CMK (cell line): ENCODE data around the gene HMGB3.
"Not testable (repeated sequence)": the region's sequence is repeated elsewhere in the genome, so short reads cannot be mapped to it uniquely, and the experiment has no call there.

Source experiments
- DNase-seq: peaks from one replicate; pipeline ENCODE4 v3.0.0-alpha.2; 2010; ENCODE audit warnings: low read depth

Gene HMGB3

DNA sequence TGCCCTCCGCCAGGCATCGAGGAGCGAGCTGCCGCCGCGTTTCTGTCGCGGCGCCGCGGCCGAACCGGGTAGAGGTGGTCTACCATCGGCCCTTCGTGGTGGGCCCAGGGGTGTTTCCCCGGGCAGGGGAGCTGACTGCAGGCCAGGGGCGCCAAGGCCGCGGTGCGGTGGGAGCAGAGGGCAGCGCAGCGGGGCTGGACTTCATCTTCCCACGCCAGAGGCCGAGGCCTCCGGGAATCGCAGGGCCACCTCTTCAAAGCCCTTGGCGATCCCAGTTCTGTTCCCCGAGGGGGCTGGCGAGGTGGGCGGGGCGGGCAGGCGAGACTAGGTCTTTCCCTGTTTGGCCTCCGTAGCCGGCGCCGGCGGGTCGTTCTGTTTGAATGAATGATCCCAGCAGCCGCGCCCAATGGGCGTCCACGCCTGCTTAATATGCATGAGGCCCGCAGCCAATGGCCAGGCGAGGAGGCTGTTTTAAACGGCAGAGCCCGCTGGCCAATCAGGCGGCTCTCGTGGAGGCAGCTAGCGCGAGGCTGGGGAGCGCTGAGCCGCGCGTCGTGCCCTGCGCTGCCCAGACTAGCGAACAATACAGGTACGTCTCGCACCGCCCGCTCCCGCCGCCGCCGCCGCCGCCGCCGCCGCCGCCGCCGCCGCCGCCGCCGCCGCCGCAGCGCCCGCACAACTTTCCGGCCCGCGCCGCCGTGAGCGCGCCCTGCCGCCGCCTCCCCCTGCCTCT, at the start of gene HMGB3:
TSS of gene HMGB3 (plus strand) at position 548 of the 733 bp plus-strand sequence. CDS start 2,265 bp downstream, outside the sequence.
- DNase-seq: peak; percentile 71

DNA sequence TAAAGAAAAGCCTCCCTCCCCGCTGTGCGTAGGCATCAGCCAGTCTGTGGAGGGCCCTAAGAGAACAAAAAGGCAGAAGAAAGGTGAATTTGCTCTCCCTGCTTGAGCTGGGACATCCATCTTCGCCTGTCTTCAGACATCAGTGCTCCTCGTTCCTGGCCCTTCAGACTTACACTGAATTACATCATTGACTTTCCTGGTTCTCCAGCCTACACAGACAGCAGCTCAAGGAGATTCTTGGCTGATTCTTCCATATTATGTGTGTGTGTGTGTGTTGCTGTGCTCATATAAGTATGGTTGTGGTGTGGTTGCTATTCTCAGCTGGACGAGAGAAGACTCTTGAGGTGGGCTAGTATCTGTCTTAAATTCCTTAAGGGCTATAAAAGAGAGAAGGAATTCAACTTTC, 49.2 kb upstream of the HMGB3 start:
- no peak for DNase-seq

DNA sequence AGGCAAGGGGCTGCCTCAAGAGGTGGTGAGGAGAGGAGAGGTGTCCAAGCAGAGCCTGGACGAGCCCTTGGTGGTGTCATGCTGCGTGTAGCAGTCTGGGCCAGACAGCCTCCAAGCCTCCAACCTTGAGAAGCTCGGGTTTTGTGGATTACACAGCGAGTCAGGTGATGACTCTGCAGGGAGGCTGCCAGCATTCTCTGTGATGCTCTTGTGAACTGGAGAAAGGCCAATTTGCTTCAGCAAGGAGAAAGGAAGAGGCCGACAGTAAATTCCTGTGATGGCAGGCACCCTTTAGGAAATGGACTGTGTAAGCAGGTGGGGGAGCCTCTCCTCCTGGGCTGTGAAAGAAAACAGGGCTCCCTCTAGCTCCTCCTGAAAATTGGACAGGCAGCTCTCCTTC, 48.7 kb upstream of the HMGB3 start:
- DNase-seq: no peak

DNA sequence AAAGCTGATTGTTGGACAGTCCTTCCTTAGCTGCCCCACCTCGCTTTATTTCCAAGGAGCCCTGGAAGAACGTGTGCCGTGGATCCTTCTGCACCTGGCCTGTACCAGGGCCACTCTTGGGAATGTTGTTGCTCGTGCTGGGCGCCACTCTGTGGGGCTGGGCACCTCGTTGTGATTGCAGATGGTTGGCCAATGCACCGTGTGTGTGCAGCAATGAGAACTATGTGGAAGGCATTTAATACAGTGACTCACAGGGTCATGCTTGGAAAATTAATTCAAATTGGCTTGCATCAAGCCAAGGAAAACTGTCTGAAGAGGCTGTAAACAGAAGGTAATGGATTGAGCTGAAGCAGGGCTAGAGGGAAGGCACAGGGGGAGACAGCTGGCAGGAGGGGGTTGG, 47.7 kb upstream of the HMGB3 start:
- DNase-seq: no peak

DNA sequence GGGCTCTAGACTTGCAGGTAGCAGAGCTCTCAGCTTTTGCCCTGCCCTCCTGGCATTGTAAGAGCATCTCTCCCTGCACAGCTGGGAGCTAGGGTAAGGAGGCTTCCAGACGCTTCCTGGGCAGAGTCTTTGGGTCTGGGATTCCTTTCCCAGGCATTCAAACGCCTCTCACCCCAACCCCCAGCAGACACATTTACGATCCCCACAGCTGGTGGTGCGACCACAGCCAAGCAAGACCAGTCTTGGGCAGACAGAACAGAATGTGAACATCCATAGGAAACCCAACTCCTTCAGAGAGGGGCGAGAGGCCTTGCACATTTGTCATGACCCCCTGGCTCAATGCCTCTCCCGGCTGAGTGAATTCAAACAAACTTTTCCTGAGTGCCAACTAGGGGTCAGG, 46.6 kb upstream of the HMGB3 start:
- DNase-seq: no peak

DNA sequence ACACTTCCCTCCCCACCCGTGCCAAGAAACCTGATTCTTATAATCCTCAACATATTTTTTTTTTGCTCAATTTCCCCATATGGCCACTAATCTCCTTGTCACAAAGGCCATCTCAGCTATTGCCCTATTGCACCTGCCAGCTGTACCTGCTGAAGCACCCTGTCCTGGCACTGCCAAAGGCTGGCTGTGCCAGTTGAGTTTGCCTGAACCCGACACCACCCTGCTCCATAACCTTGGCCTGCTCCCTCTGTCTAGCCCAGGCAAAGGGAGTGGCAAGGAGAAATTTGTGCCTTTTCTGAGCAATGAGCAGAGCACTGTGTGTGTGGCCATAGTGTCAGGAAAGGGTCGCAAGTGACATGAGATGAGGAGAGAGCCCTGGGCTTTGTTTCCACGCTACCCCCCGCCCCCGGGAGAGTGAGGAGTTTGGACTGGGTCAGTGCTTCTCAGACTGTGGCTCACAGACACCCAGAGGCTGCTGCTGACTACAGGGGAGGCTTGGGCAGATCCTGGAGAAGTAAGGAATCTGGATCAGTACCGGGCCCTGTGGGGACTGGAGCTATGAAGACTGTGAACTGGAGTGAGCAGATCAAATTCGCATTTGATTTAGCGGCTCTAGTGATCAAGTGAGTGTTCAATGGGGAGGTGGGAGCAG, 42.2 kb upstream of the HMGB3 start:
- no peak for DNase-seq

DNA sequence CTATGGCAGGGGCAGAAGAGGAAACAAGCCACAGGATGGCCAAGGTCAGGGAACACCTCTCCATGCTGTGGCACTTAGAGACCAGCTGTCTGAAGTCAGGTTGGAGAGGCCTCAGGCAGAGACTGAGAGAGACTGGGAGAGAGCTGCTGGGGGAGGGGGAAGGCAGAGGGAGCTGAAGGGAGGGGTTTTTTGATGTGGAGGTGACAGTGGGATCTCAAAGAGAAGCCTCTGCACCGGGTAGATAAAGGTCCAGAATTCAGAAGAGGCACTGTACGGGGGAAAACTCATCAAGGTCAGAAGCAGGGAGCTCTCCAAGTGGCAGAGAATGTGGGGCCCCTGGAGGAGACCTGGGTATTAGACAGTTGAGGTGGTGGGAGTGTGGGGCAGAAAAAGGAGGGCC, 41.6 kb upstream of the HMGB3 start:
- no peak for DNase-seq

DNA sequence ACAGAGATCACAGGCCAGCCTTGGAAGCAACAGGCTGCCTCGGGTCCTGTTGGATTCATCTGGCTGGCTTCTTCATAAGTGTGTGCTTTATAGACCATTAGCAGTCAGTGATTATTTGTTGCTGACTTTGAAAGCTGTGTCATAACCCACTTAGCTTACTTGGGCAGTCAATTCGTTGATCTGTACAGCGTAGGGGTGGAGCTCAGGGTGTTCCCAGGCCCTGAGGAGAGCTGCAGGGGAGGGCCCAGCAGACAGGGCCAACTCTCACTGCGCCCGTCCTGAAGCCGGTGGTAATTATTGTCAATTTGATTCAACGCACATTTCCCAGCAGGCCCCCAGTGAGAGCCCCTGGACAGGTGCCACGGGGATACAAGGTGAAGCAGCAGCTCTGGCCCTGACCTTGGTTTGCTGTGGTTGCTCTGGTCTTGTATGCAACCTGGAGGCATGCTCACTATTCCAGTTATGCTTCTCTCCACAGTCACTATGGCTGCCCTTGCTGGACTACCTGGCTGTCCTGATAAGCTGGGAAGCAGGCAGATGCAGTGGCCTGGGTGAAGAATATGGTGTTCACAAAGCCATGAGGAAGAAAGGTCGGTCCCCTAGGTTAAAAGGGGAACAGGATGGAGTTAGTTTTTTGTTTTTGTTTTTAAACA, 40.1 kb upstream of the HMGB3 start:
- no peak for DNase-seq

DNA sequence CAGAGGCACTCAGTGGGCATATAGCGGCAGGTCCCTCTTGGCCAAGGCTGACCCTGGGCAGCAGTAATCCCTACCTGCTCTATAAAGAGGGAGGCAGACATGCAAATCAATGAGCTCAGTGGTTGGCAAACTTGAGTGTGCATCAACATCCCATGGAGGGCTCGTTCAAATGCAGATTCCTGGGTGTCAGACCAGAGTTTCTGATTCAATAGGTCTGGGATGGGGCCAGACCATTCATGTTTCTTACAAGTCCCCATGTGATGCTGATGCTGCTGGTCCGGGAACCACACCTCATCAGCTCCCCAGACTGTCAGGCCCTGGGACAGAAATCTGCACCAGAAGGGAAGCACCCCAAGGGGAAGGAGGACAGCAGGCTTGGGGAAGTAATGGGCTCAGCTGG, 38.9 kb upstream of the HMGB3 start:
- DNase-seq: no peak

DNA sequence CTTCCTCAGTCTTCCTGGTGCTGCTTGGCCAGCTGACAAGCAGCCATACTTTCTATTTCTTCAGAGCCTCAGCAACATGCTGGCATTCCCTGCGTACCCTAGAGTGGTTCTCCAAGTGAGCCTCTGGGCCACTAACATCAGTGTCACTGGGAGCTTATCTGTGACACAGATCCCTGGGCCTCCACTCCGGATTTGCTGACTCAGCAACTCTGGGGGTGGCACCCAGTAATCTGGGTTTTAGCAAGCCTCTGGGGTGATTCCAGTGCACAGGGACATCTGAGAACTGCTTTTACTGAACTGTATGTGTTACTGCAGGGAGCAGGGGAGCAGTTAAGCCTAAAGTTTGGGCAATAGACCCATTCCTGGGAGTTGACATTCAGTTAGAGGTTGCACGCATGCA, 28.2 kb upstream of the HMGB3 start:
- no peak for DNase-seq

DNA sequence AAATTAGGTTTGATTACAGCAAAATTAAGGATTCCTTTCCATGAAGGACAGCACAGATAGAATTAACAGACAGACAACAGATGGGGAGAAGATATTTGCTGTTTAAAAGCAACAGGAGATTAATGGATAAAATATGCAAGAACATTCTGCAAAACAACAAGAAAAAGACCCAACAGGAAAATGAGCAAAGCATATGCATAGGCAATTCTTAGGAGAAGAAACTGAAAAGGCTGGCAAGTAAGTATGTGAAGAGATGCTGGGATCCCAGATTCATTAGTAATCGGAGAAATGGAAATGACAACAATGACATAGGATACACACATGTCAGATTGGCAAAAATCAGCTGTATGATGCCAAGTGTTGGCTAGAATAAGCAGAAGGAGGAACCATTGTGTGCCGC, 27.5 kb upstream of the HMGB3 start:
- DNase-seq: no peak

DNA sequence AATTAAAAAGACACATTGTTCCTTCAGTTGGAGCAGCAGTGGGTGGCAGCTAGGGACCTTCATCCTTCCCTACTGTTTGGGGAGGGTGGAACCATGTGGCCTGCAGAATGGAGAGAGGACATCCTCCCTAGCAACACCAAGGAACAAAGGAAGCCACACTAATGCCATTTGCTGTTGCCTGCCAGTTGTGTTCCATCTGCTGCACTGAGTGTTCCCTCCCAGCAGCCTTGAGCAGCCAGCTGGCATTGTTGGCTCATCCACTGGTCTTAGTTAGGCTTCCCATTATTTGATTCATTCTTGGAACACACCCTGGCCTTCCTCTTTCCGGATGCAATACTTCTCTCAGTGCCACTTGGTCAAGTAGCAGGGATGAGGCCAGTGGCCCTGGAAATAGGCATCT, 25.0 kb upstream of the HMGB3 start:
- no peak for DNase-seq

DNA sequence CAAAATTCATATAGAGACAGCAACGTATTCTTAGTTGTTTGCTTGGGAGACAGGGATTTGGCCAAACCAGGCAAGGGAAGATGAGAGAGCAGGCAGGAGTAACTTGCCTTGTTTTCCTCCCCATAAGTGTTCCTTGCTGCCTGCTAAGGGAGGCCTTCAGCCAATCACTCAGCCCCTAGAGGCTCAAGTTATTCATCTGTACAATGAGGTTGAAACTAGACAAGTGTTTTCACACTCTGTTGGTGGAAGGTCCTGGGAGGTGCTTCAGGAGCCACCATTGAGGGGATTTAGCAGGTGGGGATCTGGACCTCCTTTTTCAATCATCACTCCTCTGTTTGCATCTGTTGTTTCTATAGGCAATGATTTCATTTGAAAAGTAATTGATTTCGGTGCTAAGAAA, 23.6 kb upstream of the HMGB3 start:
- DNase-seq: no peak

DNA sequence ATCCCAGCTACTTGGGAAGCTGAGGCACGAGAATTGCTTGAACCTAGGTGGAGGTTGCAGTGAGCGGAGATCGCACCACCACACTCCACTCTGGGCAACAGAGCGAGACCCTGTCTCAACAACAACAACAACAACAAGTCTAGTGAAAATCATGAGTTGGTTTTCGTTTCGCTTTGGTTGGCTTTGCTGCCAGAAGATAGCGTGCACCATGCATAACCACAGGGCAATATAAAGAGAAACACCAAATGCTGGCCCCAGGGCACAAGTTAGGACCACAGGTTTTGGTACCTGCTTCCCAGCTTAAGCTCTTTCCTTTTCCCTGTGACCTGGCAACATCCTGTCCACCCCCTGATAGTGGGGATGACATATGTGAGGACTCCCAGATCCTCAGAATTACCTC, 21.5 kb upstream of the HMGB3 start:
- DNase-seq: no peak

DNA sequence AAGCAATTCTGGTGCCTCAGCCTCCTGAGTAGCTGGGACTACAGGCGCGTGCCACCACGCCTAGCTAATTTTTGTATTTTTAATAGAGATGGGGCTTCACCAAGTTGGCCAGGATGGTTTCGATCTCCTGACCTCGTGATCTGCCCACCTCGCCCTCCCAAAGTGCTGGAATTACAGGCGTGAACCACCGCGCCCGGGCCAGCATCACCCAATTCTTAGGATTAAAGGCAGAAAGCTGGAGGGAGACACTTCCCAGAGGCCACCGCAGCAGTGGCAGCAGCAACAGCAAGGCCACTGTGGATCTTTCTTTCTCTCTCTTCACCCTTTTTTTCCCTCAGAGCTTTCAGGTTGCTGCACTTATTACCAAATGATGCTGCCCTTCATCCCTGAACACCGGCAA, 18.7 kb upstream of the HMGB3 start:
- DNase-seq: not testable (repeated sequence)

DNA sequence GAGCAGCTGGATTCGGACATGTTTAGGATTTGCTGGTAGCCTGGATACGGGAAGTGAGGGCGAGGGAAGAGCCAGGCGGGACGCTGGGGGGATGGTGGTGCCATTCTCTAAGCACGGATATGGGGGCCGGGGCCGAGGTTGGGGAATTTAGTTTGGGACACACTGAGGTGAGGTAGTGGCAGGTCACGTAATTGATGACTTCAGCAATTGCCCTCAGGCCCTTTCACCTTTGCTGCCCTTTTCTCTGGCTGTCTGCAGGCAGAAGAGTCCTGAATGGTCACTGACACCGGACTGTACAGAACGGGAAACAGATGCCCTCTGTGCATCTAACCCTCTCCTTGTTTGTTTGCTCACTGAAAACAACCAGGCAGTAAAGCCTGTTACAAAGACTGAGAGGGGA, 16.9 kb upstream of the HMGB3 start:
- DNase-seq: no peak

DNA sequence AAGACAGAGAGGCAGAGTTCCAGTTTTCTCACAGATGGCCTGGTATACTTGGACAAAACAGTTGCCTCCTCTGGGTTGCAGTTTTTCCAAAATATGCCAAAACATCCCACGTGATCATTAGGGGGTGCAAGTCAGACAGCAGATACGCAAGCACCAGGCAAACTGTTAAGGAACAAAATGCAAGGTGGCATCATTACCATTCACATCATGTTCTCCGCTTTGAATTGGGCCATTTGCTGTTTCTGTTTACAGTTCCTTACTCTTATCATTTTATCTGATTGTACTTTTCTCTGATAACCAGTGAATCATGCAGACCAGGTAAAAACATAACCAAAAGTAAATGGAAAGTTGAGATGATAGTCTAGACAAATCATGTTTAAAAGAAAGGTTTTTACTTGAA, 16.4 kb upstream of the HMGB3 start:
- no peak for DNase-seq

DNA sequence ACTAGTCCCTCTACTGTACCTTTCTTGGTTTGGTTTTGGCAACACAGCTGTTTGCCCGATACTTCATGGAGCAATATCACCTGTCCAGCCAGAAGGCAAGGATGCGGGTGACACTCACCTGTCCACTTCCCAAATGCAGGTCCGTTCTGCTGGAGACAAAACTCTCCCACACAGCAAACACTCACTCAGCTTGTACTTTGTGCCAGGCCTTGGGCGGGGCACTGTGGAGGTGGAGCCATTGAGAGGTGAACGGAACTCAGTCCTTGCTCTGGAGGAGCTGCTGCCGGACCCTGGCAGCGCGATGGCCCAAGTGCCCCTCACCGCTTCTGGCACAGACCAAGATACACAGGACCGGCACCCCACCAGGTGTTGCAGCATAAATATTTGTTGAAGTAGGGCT, 15.3 kb upstream of the HMGB3 start:
- no peak for DNase-seq

DNA sequence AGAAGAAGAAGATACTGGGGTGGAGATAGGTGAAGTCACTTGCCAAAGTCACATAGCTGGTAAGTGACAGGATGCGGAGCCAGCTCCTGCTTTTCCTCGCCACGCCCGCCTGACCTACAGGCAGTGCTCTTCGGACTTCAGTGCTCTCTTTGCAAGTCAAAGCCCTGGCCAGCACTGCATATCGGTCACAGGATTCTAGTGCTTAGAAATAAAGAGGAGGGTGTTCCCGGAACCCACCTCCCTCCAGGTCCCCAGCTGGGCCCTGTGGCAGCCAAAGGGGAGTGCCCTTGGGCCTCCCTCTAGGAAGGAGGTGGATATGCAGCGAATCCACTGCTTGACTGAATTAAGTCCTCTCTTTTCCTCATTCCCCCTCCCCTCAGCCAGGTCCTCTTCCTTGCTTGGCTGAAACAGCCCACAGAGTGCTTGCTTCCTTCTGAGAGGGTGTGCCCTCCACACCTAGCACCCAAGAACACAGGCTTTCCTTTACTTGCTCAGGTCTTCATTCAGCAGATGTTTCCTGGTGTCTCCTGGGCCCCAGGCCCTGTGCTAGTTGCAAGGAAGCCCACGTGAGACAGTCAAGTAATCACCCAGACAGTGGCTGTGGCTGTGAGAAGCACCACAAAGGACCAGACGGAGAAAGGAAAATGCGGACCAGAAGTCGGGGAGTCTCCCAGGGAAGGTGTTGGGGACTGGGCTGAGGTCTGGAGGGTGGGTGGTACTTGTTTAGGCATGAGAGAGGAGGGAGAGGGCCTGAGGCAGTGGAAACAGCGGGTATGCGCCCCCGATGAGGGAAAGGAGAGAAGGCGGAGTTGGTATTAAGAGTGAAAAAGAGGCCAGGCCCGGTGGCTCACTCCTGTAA, 14.0 kb upstream of the HMGB3 start:
- DNase-seq: no peak

DNA sequence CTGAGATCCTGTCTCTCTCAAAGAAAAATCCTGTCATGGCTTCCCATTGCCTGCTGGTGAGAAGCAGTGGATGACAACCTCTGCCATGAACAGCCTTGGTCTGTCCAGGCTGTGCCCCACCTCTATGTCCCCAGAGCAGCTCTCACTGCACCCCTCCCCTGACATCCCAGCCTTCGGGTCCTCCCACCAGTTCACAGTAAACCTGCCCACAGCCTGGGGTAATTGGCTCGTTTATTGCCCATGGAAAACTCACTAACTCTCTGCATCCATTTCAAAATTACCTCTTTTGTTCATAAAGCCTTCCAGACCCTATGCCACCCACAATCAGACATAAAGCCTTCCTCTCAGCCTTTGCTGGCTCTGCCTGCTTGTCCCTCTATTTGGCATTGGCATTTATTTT, 10.7 kb upstream of the HMGB3 start:
- DNase-seq: no peak

DNA sequence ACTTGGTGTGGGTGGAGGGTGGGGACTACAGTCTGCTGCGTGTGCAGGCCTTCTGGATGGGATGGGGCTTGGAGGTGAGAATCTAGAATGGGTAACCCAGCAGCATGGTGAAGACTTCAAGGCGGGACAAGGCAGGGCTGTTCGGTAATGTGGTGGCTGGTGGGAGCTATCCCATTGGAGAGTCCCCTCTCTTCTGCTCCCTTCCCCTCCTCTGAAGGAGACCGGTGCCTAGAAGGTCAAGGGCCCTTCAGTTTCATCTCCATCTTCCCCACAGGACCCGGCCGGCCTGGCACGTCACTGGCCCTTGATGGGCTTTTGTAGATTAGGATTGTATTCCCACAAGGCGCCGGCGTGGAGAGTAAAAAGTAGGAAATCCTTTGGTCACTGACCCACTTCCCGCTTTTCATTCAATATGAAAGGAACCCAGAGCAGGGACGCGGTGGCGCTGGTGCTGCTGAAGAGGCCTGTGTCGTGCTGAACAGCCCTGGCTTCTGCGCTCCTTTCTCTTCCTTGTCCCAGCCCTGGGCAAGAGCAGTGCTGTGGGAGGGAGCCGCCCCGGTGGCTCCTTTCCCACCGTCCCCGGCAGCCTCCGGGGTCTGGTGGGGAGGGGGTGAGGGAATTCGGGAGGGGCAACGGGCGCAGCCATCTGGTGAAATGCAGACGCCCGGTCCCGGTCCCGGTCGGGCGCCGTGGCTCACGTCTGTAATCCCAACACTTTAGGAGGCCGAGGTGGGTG, 7.3 kb upstream of the HMGB3 start:
- DNase-seq: no peak
